ENCODE measurements around the gene ST7L. TPM values are rescaled to one million over a fixed set of nuclear protein-coding genes. Genes with fewer than 3 reads are reported as not detected.

Gene ST7L
- total RNA-seq, 6 donors from 2014 or later, result 14.4 to 33.9 (median 16.1) TPM

- Histone ChIP-seq H3K4me1 (peaks cover 30 to 51% (median 46%) of the 10 kb centered on the region in 4 donors), H3K27ac (peak overlapping the region in 3 of 4 donors; percentile 6 to 54 (median 20)), H3K4me3 (no peak overlapping the region), H3K9me3 (no peaks in the 10 kb centered on the region), H3K36me3 (peaks cover 0 to under 1% (median 0%) of the 10 kb centered on the region in 4 donors), H3K27me3 (no peaks in the 10 kb centered on the region)
- TF ChIP-seq POLR2AphosphoS5 (IDR thresholded peaks at IDR 0.05) (no peak), CTCF (IDR thresholded peaks at IDR 0.05) (no peak), POLR2A (IDR thresholded peaks at IDR 0.05) (no peak)
- no peak for ATAC-seq (ENCODE audit: low FRiP score in 2 of 2)
- DNase-seq, result no peak
These were observed 17.8 kb upstream of the ST7L start for GRCh38 chr1:112636597-112637253.

- 68 to 81% methylated on average over 2 of the region's 2 CpGs for WGBS, 2 donors
- peaks cover 30 to 51% (median 43%) of the 10 kb centered on the region in 4 donors for H3K4me1 ChIP-seq
- TF ChIP-seq POLR2A (IDR thresholded peaks at IDR 0.05) (no peak), POLR2AphosphoS5 (IDR thresholded peaks at IDR 0.05) (no peak), CTCF (IDR thresholded peaks at IDR 0.05) (no peak), EP300 (IDR thresholded peaks at IDR 0.05) (no peak)
These were observed 17.1 kb upstream of the ST7L start for GRCh38 chr1:112636056-112636455.

GRCh38 chr1:112634367-112634766, 15.4 kb upstream of the ST7L start:
- Histone ChIP-seq H3K27ac (peak overlapping the region in 1 of 4 donors; percentile 5), H3K4me1 (peaks cover 35 to 65% (median 50%) of the 10 kb centered on the region in 4 donors), H3K9me3 (no peaks in the 10 kb centered on the region), H3K4me3 (no peak overlapping the region), H3K36me3 (peaks cover 0 to 11% (median 0%) of the 10 kb centered on the region in 4 donors), H3K27me3 (no peaks in the 10 kb centered on the region)
- no peak for TF ChIP-seq CTCF (IDR thresholded peaks at IDR 0.05)
- TF ChIP-seq POLR2AphosphoS5 (IDR thresholded peaks at IDR 0.05), result no peak
- TF ChIP-seq EP300 (IDR thresholded peaks at IDR 0.05), result no peak
- no peak for TF ChIP-seq POLR2A (IDR thresholded peaks at IDR 0.05)
- DNase-seq (no peak), ATAC-seq (ENCODE audit: low FRiP score in 2 of 2) (no peak)

More at GRCh38 chr1:112636056-112636455, 17.1 kb upstream of the ST7L start:
- ATAC-seq (ENCODE audit: low FRiP score in 2 of 2) (no peak), DNase-seq (no peak)
- H3K4me3 ChIP-seq, result no peak overlapping the region
- peak overlapping the region in 1 of 4 donors; percentile 54 for H3K27ac ChIP-seq
- H3K9me3 ChIP-seq, result no peaks in the 10 kb centered on the region
- no peaks in the 10 kb centered on the region for H3K27me3 ChIP-seq
- peaks cover 0 to 5% (median 0%) of the 10 kb centered on the region in 4 donors for H3K36me3 ChIP-seq

GRCh38 chr1:112633628-112634027, 14.7 kb upstream of the ST7L start:
- H3K9me3 ChIP-seq, result no peaks in the 10 kb centered on the region
- H3K27me3 ChIP-seq, result no peaks in the 10 kb centered on the region
- ATAC-seq (ENCODE audit: low FRiP score in 2 of 2) (no peak), DNase-seq (no peak)
- H3K36me3 ChIP-seq, result peaks cover 0 to 11% (median 0%) of the 10 kb centered on the region in 4 donors
- H3K4me3 ChIP-seq, result no peak overlapping the region
- whole genome bisulfite sequencing, 2 donors, result 81 to 84% methylated on average over 2 of the region's 2 CpGs
- H3K4me1 ChIP-seq, result peaks cover 39 to 71% (median 55%) of the 10 kb centered on the region in 4 donors
- TF ChIP-seq POLR2AphosphoS5 (IDR thresholded peaks at IDR 0.05) (no peak), EP300 (IDR thresholded peaks at IDR 0.05) (no peak), POLR2A (IDR thresholded peaks at IDR 0.05) (no peak), CTCF (IDR thresholded peaks at IDR 0.05) (no peak)
- no peak overlapping the region for H3K27ac ChIP-seq

GRCh38 chr1:112629256-112629655, 10.3 kb upstream of the ST7L start:
- Histone ChIP-seq H3K4me3 (no peak overlapping the region), H3K4me1 (peaks cover 45 to 72% (median 66%) of the 10 kb centered on the region in 4 donors), H3K9me3 (no peaks in the 10 kb centered on the region), H3K27me3 (no peaks in the 10 kb centered on the region), H3K27ac (no peak overlapping the region), H3K36me3 (peaks cover 0 to 16% (median 0%) of the 10 kb centered on the region in 4 donors)
- no peak for ATAC-seq (ENCODE audit: low FRiP score in 2 of 2)
- no peak for TF ChIP-seq CTCF (IDR thresholded peaks at IDR 0.05)
- no peak for TF ChIP-seq POLR2A (IDR thresholded peaks at IDR 0.05)
- TF ChIP-seq EP300 (IDR thresholded peaks at IDR 0.05), result no peak
- no peak for TF ChIP-seq POLR2AphosphoS5 (IDR thresholded peaks at IDR 0.05)
- DNase-seq, result no peak

Data from upper lobe of left lung (tissue), 6 donors.